Esophagus muscularis mucosa (tissue), 3 donors: ENCODE data around the gene TMEM170B.

Experiments
- EP300 ChIP-seq: sonication (generic); formaldehyde crosslinking; IDR thresholded peaks from one replicate; pipeline ENCODE4 v1.6.1; 2017; ENCODE audit warnings: antibody characterized with exemption
- TF ChIP-seq, protein P1 (sequence below), 3 experiments: fragments of 200-600 bp in 2 of 3; fragments of 450-650 bp in 1 of 3; sonication (generic) in 2 of 3; IDR thresholded peaks; one replicate each; pipeline ENCODE4 v1.5.1; 2017 to 2019; ENCODE audit warnings: antibody characterized with exemption in 3 of 3, mild to moderate bottlenecking in 2 of 3, moderate library complexity in 1 of 3

DNA sequence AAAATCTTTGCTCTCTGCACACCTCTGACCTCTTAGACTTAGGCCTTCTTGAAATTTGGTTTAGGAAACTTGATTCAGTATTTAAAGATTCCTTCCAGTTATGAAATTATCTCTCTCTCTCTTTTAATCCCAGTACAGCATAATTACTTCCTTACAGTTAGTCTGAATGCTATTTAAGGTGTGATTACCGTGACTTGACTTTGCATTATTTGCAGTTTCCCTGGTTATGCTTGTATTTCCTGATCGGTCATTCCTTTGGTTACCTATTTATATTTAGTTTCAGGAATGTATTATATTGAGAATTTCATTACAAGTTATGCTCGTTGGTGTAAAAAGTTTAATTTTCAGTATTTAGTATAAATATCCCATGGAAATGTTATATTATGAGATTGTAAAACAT, 16.3 kb downstream of the TMEM170B start:
- no peak for TF ChIP-seq EP300
- TF ChIP-seq, protein P1, sequence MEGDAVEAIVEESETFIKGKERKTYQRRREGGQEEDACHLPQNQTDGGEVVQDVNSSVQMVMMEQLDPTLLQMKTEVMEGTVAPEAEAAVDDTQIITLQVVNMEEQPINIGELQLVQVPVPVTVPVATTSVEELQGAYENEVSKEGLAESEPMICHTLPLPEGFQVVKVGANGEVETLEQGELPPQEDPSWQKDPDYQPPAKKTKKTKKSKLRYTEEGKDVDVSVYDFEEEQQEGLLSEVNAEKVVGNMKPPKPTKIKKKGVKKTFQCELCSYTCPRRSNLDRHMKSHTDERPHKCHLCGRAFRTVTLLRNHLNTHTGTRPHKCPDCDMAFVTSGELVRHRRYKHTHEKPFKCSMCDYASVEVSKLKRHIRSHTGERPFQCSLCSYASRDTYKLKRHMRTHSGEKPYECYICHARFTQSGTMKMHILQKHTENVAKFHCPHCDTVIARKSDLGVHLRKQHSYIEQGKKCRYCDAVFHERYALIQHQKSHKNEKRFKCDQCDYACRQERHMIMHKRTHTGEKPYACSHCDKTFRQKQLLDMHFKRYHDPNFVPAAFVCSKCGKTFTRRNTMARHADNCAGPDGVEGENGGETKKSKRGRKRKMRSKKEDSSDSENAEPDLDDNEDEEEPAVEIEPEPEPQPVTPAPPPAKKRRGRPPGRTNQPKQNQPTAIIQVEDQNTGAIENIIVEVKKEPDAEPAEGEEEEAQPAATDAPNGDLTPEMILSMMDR (IDR thresholded peaks at IDR 0.05): no peak
